ENCODE data around the gene PPA1. TPM values are rescaled to one million over a fixed set of nuclear protein-coding genes. Genes with fewer than 3 reads are reported as not detected.
"Not testable (repeated sequence)": the region's sequence is repeated elsewhere in the genome, so short reads cannot be mapped to it uniquely, and the experiment has no call there.

Gene PPA1
- total and polyA plus RNA-seq, 2 donors (not counting 3 experiments of a cell fraction or from before 2014, with no cell fraction given), result 63.5 to 140 TPM

DNA sequence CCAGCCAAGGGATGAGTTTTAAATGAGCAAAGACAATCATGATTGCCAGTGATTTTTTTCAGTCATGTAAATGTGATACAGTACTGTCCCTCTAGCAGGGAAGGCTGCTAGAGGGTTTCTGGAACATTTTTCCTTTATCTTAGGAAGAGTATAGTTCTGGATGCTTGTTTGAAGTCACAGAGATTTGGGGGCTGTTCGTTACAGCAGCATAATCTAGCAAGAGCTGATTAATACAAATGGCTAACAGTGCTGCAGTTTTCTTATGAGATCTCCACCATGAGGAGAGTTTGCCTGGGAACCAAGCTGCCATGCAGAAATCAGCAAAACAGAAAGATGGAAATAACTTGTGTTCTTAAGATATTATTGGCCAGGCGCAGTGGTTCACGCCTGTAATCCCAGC is 7.9 kb upstream of the PPA1 start:
- CTCF ChIA-PET, result interaction anchor here (3.0 kb wide), 1 partner anchor 19 kb away, joined by 9 read pairs; no protein-coding TSS in a partner anchor

DNA sequence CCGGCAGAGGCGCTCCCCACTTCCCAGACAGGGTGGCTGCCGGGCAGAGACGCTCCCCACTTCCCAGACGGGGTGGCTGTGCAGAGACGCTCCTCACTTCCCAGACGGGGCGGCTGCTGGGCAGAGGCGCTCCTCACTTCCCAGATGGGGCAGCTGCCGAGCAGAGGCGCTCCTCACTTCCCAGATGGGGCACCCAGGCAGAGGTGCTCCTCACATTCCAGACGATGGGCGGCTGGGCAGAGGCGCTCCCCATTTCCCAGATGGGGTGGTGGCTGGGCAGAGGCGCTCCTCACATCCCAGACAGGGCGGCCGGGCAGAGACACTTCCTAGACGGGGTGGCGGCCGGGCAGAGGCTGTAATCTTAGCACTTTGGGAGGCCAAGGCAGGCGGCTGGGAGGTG is 6.8 kb upstream of the PPA1 start:
- DNase-seq (ENCODE audit: low read depth, low spot score); BruUV-seq (replicated peaks); H3K9ac ChIP-seq (replicated peaks; ENCODE audit: extremely low read depth, insufficient read depth, low read length); H3K9me3 ChIP-seq (replicated peaks; ENCODE audit: control insufficient read depth, insufficient read depth, low read length); H2AFZ ChIP-seq (ENCODE audit: low read depth, low read length); H3K9me1 ChIP-seq (replicated peaks; ENCODE audit: control insufficient read depth, extremely low read depth, insufficient read depth, low read length); dilution Hi-C loops (cut with MboI; ENCODE audit: extremely low pct_ligation_motif_present, low sequenced_read_pairs); intact Hi-C loops (cut with micrococcal nuclease); H3K36me3 ChIP-seq (ENCODE audit: control insufficient read depth in 2 of 2, extremely low read depth in 1 of 2, insufficient read depth in 2 of 2, low read length in 2 of 2); H3K27ac ChIP-seq (ENCODE audit: insufficient read depth, low read depth, low read length); FAIRE-seq; H3K79me2 ChIP-seq (ENCODE audit: control insufficient read depth, insufficient read depth, low read length); CTCF ChIA-PET; H4K20me1 ChIP-seq (replicated peaks; ENCODE audit: control insufficient read depth, extremely low read depth, insufficient read depth, low read length); H3K4me1 ChIP-seq (ENCODE audit: control insufficient read depth, extremely low read depth, insufficient read depth, low read length); POLR2A ChIA-PET; H3K4me3 ChIP-seq (replicated peaks in 1 of 3; ENCODE audit: insufficient read depth in 1 of 3, low read depth in 1 of 3, low read length in 3 of 3); H3K4me2 ChIP-seq (ENCODE audit: insufficient read depth, low read length): not testable (repeated sequence)
- H3K27me3 ChIP-seq (ENCODE audit: control insufficient read depth in 2 of 2, insufficient read depth in 2 of 2, low read length in 2 of 2), result peaks cover 12 to 25% of the 10 kb centered on the region in 2 experiments

More for the DNA sequence above, 7.9 kb upstream of the PPA1 start:
- Histone ChIP-seq H3K27ac (ENCODE audit: insufficient read depth, low read depth, low read length) (no peak overlapping the region), H2AFZ (ENCODE audit: low read depth, low read length) (no peak overlapping the region), H3K4me2 (ENCODE audit: insufficient read depth, low read length) (no peak overlapping the region), H4K20me1 (replicated peaks; ENCODE audit: control insufficient read depth, extremely low read depth, insufficient read depth, low read length) (no peaks in the 10 kb centered on the region), H3K9me1 (replicated peaks; ENCODE audit: control insufficient read depth, extremely low read depth, insufficient read depth, low read length) (no peaks in the 10 kb centered on the region), H3K79me2 (ENCODE audit: control insufficient read depth, insufficient read depth, low read length) (no peaks in the 10 kb centered on the region), H3K9me3 (replicated peaks; ENCODE audit: control insufficient read depth, insufficient read depth, low read length) (no peaks in the 10 kb centered on the region), H3K27me3 (ENCODE audit: control insufficient read depth in 2 of 2, insufficient read depth in 2 of 2, low read length in 2 of 2) (peaks cover 23 to 35% of the 10 kb centered on the region in 2 experiments), H3K4me3 (replicated peaks in 1 of 3; ENCODE audit: insufficient read depth in 1 of 3, low read depth in 1 of 3, low read length in 3 of 3) (no peak overlapping the region), H3K9ac (replicated peaks; ENCODE audit: extremely low read depth, insufficient read depth, low read length) (no peak overlapping the region), H3K36me3 (ENCODE audit: control insufficient read depth in 2 of 2, extremely low read depth in 1 of 2, insufficient read depth in 2 of 2, low read length in 2 of 2) (no peaks in the 10 kb centered on the region), H3K4me1 (ENCODE audit: control insufficient read depth, extremely low read depth, insufficient read depth, low read length) (no peaks in the 10 kb centered on the region)
- no TSS peak for BruUV-seq (replicated peaks)
- FAIRE-seq, result no peak
- no peak for DNase-seq (ENCODE audit: low read depth, low spot score)
- POLR2A ChIA-PET, result no interaction called here
- dilution Hi-C loops (cut with MboI; ENCODE audit: extremely low pct_ligation_motif_present, low sequenced_read_pairs), result no loop called here
- no peak for TF ChIP-seq POLR2A (IDR thresholded peaks at IDR 0.05; ENCODE audit: low read depth, low read length)
- no peak for TF ChIP-seq CTCF (IDR thresholded peaks at IDR 0.05; ENCODE audit: extremely low read depth in 1 of 2, insufficient read depth in 1 of 2, low read depth in 1 of 2, low read length in 2 of 2)
- TF ChIP-seq MYC (IDR thresholded peaks at IDR 0.05; ENCODE audit: low read depth, low read length), result no peak
- TF ChIP-seq EZH2 (IDR thresholded peaks at IDR 0.05; ENCODE audit: borderline replicate concordance, low read depth, low read length, severe bottlenecking), result no peak
- TF ChIP-seq MAX (IDR thresholded peaks at IDR 0.05; ENCODE audit: insufficient read depth, insufficient read length), result no peak
- TF ChIP-seq GATA2 (IDR thresholded peaks at IDR 0.05; ENCODE audit: insufficient read depth, insufficient read length, low read depth, low read length), result no peak
- no peak for TF ChIP-seq POLR2AphosphoS5 (IDR thresholded peaks at IDR 0.05; ENCODE audit: insufficient read depth, low read depth, low read length)
- TF ChIP-seq FOS (IDR thresholded peaks at IDR 0.05; ENCODE audit: borderline replicate concordance, insufficient read depth, low read length), result no peak
- TF ChIP-seq JUN (IDR thresholded peaks at IDR 0.05; ENCODE audit: borderline replicate concordance, insufficient read depth, insufficient read length, low read depth), result no peak
- intact Hi-C loops (cut with micrococcal nuclease), result no loop called here
